ENCODE results near the gene HOXD11.

GRCh38 chr2:176107731-176108181 lies 676 bp downstream of the HOXD11 start:
- TF ChIP-seq, protein P1, sequence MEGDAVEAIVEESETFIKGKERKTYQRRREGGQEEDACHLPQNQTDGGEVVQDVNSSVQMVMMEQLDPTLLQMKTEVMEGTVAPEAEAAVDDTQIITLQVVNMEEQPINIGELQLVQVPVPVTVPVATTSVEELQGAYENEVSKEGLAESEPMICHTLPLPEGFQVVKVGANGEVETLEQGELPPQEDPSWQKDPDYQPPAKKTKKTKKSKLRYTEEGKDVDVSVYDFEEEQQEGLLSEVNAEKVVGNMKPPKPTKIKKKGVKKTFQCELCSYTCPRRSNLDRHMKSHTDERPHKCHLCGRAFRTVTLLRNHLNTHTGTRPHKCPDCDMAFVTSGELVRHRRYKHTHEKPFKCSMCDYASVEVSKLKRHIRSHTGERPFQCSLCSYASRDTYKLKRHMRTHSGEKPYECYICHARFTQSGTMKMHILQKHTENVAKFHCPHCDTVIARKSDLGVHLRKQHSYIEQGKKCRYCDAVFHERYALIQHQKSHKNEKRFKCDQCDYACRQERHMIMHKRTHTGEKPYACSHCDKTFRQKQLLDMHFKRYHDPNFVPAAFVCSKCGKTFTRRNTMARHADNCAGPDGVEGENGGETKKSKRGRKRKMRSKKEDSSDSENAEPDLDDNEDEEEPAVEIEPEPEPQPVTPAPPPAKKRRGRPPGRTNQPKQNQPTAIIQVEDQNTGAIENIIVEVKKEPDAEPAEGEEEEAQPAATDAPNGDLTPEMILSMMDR (IDR thresholded peaks at IDR 0.05): no peak
- TF ChIP-seq POLR2AphosphoS5 (IDR thresholded peaks at IDR 0.05) (no peak), EP300 (IDR thresholded peaks at IDR 0.05) (no peak), POLR2A (IDR thresholded peaks at IDR 0.05) (no peak)

All from stomach (tissue), 4 donors.